DND-41 (cell line): ENCODE measurements around the gene RBMS3.

Experiments
- ATAC-seq: fragments of 200-7000 bp; cut with Tn5 transposase; 3 replicates; pipeline ENCODE4 v1.9.1; 2021; ENCODE audit warnings: low read depth; ENCODE audit not compliant: insufficient read depth
- DNase-seq: peaks from one replicate; pipeline ENCODE4 v3.0.0-alpha.2; 2020
- H2AFZ ChIP-seq: 2 replicates; pipeline ENCODE4 v1.6.0; 2012; ENCODE audit warnings: low read depth, low read length
- H3K27ac ChIP-seq: 2 replicates; pipeline ENCODE4 v1.5.1; 2012; ENCODE audit warnings: low read length, inconsistent platforms
- H3K27me3 ChIP-seq: fragments of 200-600 bp; sonication (generic); 2 replicates; pipeline ENCODE4 v1.6.0; 2012; ENCODE audit warnings: low read length, mild to moderate bottlenecking, inconsistent platforms; ENCODE audit not compliant: insufficient read depth, poor library complexity
- H3K36me3 ChIP-seq: 2 replicates; pipeline ENCODE4 v1.5.1; 2012; ENCODE audit warnings: low read length, inconsistent platforms; ENCODE audit not compliant: insufficient read depth
- H3K4me1 ChIP-seq: 2 replicates; pipeline ENCODE4 v1.5.1; 2012; ENCODE audit warnings: mild to moderate bottlenecking, low read length; ENCODE audit not compliant: insufficient read depth
- H3K4me2 ChIP-seq: 2 replicates; pipeline ENCODE4 v1.6.0; 2012; ENCODE audit warnings: mild to moderate bottlenecking, moderate library complexity, low read length, inconsistent platforms; ENCODE audit not compliant: insufficient read depth
- H3K4me3 ChIP-seq, 2 experiments: fragments of 200-600 bp in 1 of 2; shearing (Covaris generic) in 1 of 2; 2 replicates each; pipeline ENCODE4 v1.5.1; 2012 to 2016; ENCODE audit warnings: inconsistent platforms in 2 of 2, low read length in 2 of 2, mild to moderate bottlenecking in 2 of 2, low read depth in 1 of 2, moderate library complexity in 1 of 2
- H3K79me2 ChIP-seq: 2 replicates; pipeline ENCODE4 v1.6.0; 2012; ENCODE audit warnings: low read length, inconsistent platforms; ENCODE audit not compliant: insufficient read depth
- H3K9ac ChIP-seq: 2 replicates; pipeline ENCODE4 v1.6.0; 2012; ENCODE audit warnings: low read depth, mild to moderate bottlenecking, inconsistent platforms, low read length, moderate library complexity
- H3K9me3 ChIP-seq: 2 replicates; pipeline ENCODE4 v1.5.1; 2012; ENCODE audit warnings: low read length, moderate library complexity, mild to moderate bottlenecking, inconsistent platforms; ENCODE audit not compliant: insufficient read depth, severe bottlenecking
- H4K20me1 ChIP-seq: 2 replicates; pipeline ENCODE4 v1.6.0; 2012; ENCODE audit warnings: low read length; ENCODE audit not compliant: insufficient read depth
- EZH2 ChIP-seq: IDR thresholded peaks from 3 replicates; pipeline ENCODE4 v1.6.1; 2012; ENCODE audit warnings: borderline replicate concordance, low read depth, mild to moderate bottlenecking, moderate library complexity, low read length, inconsistent platforms; ENCODE audit not compliant: severe bottlenecking
- TF ChIP-seq, protein P1 (sequence below): IDR thresholded peaks from 2 replicates; pipeline ENCODE4 v1.5.1; 2012; ENCODE audit warnings: borderline replicate concordance, low read length, moderate library complexity, mild to moderate bottlenecking; ENCODE audit not compliant: poor library complexity, severe bottlenecking; ENCODE audit errors: extremely low read depth

The RBMS3 gene

DNA sequence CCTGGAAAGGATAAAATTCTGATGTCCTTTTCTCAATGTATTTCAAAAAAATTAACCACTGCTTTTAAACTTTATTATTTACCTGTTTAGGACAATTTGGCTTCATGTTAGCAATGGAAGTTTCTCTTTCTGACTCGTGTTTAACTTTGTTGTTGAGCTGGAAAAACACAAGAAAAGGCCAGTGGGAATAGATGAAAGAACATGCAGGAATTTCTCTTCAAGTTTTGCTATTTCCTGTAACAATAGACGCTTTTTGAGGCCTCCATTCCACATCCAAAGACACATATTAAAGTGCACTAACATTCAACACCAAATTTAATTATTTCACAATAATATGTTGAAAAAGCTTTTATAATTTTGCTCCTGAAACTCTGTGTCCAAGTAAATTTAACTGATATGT is 9.7 kb downstream of the RBMS3 start:
- H4K20me1 ChIP-seq, result no peaks in the 10 kb centered on the region
- TF ChIP-seq EZH2, result no peak
- TF ChIP-seq, protein P1, sequence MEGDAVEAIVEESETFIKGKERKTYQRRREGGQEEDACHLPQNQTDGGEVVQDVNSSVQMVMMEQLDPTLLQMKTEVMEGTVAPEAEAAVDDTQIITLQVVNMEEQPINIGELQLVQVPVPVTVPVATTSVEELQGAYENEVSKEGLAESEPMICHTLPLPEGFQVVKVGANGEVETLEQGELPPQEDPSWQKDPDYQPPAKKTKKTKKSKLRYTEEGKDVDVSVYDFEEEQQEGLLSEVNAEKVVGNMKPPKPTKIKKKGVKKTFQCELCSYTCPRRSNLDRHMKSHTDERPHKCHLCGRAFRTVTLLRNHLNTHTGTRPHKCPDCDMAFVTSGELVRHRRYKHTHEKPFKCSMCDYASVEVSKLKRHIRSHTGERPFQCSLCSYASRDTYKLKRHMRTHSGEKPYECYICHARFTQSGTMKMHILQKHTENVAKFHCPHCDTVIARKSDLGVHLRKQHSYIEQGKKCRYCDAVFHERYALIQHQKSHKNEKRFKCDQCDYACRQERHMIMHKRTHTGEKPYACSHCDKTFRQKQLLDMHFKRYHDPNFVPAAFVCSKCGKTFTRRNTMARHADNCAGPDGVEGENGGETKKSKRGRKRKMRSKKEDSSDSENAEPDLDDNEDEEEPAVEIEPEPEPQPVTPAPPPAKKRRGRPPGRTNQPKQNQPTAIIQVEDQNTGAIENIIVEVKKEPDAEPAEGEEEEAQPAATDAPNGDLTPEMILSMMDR, result no peak
- no peak overlapping the region for H3K27ac ChIP-seq
- H3K27me3 ChIP-seq, result no peaks in the 10 kb centered on the region
- ATAC-seq (no peak), DNase-seq (no peak)
- H3K4me1 ChIP-seq, result peaks cover 4% of the 10 kb centered on the region
- H2AFZ ChIP-seq, result no peak overlapping the region
- H3K9ac ChIP-seq, result no peak overlapping the region
- H3K79me2 ChIP-seq, result no peaks in the 10 kb centered on the region
- no peaks in the 10 kb centered on the region for H3K9me3 ChIP-seq
- no peak overlapping the region for H3K4me2 ChIP-seq
- H3K36me3 ChIP-seq, result no peaks in the 10 kb centered on the region
- H3K4me3 ChIP-seq, result no peak overlapping the region

DNA sequence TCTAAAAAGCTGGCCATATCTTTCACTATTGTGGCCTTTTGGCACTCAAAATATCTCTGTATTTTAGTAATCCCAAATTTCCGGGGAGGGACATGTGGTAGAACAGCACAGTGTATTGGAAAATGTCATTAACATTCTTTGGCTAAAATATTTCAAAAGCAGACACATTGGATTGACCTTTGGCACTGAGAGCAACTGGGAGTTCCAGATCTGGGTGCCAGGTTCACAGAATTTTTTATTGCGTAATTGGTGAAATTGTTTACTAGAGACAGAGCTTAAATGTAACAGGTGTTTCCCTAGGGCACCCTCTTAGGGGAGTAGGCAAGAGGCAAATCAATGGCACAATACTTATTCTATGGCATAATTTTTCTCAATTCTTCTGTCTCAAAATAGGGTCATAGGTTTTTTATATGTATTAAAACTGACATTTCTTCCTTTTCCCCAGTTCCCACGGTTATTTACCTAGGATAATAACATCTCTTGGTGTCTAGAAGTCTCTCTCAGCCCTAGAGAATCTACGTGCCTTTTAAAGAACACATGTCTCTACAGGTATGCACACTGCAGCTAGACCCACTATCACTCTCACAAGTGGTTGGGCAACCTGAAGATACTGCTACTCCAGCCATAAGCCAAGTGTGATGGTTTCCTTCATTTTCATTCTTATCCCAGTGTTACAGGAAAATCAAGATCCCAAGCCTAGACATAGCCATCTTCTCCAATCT is 10.6 kb downstream of the RBMS3 start:
- no peak overlapping the region for H2AFZ ChIP-seq
- H4K20me1 ChIP-seq, result no peaks in the 10 kb centered on the region
- H3K4me2 ChIP-seq, result no peak overlapping the region
- no peak for TF ChIP-seq EZH2
- H3K79me2 ChIP-seq, result no peaks in the 10 kb centered on the region
- no peak overlapping the region for H3K9ac ChIP-seq
- H3K27me3 ChIP-seq, result no peaks in the 10 kb centered on the region
- no peaks in the 10 kb centered on the region for H3K9me3 ChIP-seq
- H3K4me1 ChIP-seq, result no peaks in the 10 kb centered on the region
- no peaks in the 10 kb centered on the region for H3K36me3 ChIP-seq
- DNase-seq (no peak), ATAC-seq (no peak)
- no peak overlapping the region for H3K27ac ChIP-seq
- H3K4me3 ChIP-seq, result no peak overlapping the region

DNA sequence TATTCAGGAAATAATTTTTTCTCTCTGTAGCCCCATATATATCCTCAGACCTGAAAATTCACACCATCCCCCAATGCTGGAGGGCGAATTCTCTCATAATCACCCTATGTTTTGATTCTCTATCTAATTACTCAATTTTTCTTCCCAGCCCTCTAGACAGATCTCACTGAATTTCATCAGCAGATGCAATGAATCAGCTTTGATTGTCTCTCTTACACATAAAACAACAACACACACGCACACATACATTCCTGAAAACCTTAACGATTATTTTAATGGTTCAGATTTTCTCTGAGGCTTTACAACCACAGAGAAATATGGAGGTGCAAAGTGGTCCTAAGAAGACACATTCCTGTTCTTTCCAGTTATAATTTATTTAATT is 11.1 kb downstream of the RBMS3 start:
- TF ChIP-seq EZH2, result no peak
- TF ChIP-seq, protein P1, result no peak
- Histone ChIP-seq H3K27ac (no peak overlapping the region), H3K4me3 (no peak overlapping the region), H3K27me3 (no peaks in the 10 kb centered on the region), H3K9ac (no peak overlapping the region), H3K79me2 (no peaks in the 10 kb centered on the region), H3K36me3 (no peaks in the 10 kb centered on the region), H2AFZ (no peak overlapping the region), H3K4me2 (no peak overlapping the region), H4K20me1 (no peaks in the 10 kb centered on the region), H3K4me1 (no peaks in the 10 kb centered on the region), H3K9me3 (no peaks in the 10 kb centered on the region)
- no peak for DNase-seq
- no peak for ATAC-seq

DNA sequence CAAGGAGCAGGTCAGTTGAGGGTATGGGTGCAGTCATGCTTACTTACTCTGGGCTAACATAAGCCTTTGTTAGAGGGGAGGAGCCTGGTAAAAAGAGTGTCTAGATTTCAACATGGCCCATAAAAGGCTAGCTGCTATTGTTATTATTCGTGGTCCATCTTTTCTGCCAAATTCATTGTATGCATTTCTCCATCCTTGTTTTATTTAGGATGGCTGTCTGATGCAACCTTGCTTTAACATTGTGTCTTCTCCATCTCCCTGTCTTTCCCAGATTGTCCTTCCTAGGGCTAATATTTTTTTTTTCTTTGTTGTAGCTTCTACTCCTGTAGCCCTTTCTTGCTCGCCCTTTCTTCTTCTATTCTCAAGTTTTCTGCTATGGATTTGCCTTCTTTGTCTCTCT is 12.6 kb downstream of the RBMS3 start:
- no peak overlapping the region for H3K4me2 ChIP-seq
- TF ChIP-seq, protein P1, result no peak
- TF ChIP-seq EZH2, result no peak
- H3K27me3 ChIP-seq, result no peaks in the 10 kb centered on the region
- no peak overlapping the region for H3K4me3 ChIP-seq
- DNase-seq (no peak), ATAC-seq (no peak)
- H3K4me1 ChIP-seq, result no peaks in the 10 kb centered on the region
- H4K20me1 ChIP-seq, result no peaks in the 10 kb centered on the region
- no peaks in the 10 kb centered on the region for H3K36me3 ChIP-seq
- no peak overlapping the region for H3K27ac ChIP-seq
- no peaks in the 10 kb centered on the region for H3K9me3 ChIP-seq
- H2AFZ ChIP-seq, result no peak overlapping the region
- no peaks in the 10 kb centered on the region for H3K79me2 ChIP-seq
- H3K9ac ChIP-seq, result no peak overlapping the region
